Stimulated activated effector memory CD8-positive, alpha-beta T cell treated with anti-CD3 and anti-CD28 coated beads, Interleukin-12 subunit alpha, Interleukin-12 subunit beta, amount 100 ng/mL, for 72 hours (primary cell): Measurements from ENCODE around the gene RGS17.

Source experiments
- ATAC-seq: fragments of 150-1000 bp; cut with Tn5 transposase; 2 replicates; pipeline ENCODE4 v1.10.0; 2021
- DNase-seq, 2 donors: peaks; one replicate each; pipeline ENCODE4 v3.0.0; 2021 to 2022; ENCODE audit warnings: low spot score in 2 of 2
- H3K27ac Mint-ChIP-seq: one replicate; pipeline ENCODE4 v1.8.0; 2022; ENCODE audit warnings: mild to moderate bottlenecking, mixed read lengths
- H3K36me3 Mint-ChIP-seq: one replicate; pipeline ENCODE4 v1.8.0; 2022; ENCODE audit warnings: mild to moderate bottlenecking, mixed read lengths
- H3K4me1 Mint-ChIP-seq: one replicate; pipeline ENCODE4 v1.8.0; 2022; ENCODE audit warnings: mixed read lengths
- H3K4me3 Mint-ChIP-seq: one replicate; pipeline ENCODE4 v1.8.0; 2022; ENCODE audit warnings: mild to moderate bottlenecking, mixed read lengths
- H3K9me3 Mint-ChIP-seq: one replicate; pipeline ENCODE4 v1.8.0; 2022; ENCODE audit warnings: mixed read lengths

Gene RGS17

DNA sequence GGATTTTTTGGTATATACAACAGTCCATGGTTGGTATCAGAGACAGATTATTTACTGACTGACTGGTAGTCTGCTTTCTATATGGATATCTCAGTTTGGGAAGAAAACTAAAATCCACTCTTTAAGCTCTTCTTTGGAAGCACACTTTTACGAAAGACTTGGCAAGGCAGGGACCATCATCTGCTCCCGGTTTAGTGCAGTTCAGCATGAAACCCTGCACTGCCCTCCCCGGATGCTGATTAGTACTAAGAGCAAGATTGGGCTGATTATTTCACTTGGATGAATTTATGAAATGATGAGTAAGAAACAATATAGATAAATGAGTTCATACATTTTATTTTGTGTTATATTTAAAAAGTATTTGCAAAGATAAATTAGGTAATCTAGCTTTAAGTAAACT, 56.3 kb downstream of the RGS17 start:
- no peak overlapping the region for H3K27ac Mint-ChIP-seq
- DNase-seq (no peak), ATAC-seq (no peak)
- no peak overlapping the region for H3K4me3 Mint-ChIP-seq
- no peaks in the 10 kb centered on the region for H3K36me3 Mint-ChIP-seq
- H3K4me1 Mint-ChIP-seq = peaks cover 4% of the 10 kb centered on the region
- no peaks in the 10 kb centered on the region for H3K9me3 Mint-ChIP-seq

DNA sequence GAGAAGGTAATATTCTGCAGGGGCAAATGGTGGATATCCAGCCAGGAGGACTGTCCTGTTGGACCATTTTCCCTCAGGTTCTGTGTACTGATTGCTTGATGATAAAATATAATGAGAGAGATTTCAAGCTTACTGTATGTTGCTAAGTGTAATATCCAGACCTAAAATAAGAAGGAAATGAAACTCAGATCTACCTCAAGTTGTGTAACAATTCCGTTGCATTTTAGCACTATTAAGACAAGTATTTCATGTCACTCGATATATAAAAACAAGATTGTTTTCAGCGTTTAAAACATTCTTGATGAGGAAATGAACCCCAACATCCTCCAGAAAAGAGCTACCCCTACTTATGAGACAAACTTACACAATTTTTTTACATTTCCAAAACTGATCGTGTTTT, 57.2 kb downstream of the RGS17 start:
- ATAC-seq (no peak), DNase-seq (no peak)
- H3K9me3 Mint-ChIP-seq = no peaks in the 10 kb centered on the region
- H3K36me3 Mint-ChIP-seq = no peaks in the 10 kb centered on the region
- no peak overlapping the region for H3K27ac Mint-ChIP-seq
- no peak overlapping the region for H3K4me3 Mint-ChIP-seq
- H3K4me1 Mint-ChIP-seq = peaks cover 5% of the 10 kb centered on the region

DNA sequence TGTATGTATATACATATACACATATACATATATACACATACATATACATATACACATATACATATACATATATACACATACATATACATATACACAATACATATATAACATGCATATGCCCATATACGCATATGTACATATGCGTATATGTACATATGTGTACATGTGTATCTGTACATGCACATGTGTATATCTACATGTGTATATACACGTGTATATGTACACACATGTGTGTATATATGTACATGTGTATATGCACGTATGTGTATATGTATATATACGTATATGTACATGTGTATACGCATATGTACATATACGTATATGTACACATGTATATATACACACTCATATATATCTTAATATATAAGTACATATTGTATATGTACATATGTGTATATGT, 60.3 kb downstream of the RGS17 start:
- H3K4me3 Mint-ChIP-seq = no peak overlapping the region
- H3K4me1 Mint-ChIP-seq = peaks cover 5% of the 10 kb centered on the region
- ATAC-seq (no peak), DNase-seq (no peak)
- no peaks in the 10 kb centered on the region for H3K36me3 Mint-ChIP-seq
- H3K27ac Mint-ChIP-seq = no peak overlapping the region
- H3K9me3 Mint-ChIP-seq = no peaks in the 10 kb centered on the region

DNA sequence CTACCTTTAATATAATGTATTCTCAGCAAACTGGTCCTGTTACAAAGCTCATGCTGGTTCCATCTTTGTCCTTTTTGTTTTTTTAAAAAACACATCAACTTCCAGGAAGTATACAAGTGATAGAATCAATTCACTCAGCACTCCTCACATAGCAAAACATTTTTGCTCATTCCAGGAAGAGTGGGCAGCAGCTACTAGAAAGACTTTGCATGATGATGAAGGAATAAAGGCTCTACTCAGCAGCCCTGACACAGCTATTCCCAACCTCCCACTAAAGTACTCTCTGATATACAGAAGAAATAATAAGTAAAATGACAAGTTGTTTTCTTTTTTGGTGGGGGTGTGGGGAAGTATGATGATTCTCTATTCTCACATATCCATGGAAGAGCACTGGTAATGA, 61.2 kb downstream of the RGS17 start:
- Mint-ChIP-seq H3K4me3 (no peak overlapping the region), H3K4me1 (peaks cover 5% of the 10 kb centered on the region), H3K36me3 (no peaks in the 10 kb centered on the region), H3K27ac (no peak overlapping the region), H3K9me3 (no peaks in the 10 kb centered on the region)
- ATAC-seq = peak; percentile 78
- no peak for DNase-seq

DNA sequence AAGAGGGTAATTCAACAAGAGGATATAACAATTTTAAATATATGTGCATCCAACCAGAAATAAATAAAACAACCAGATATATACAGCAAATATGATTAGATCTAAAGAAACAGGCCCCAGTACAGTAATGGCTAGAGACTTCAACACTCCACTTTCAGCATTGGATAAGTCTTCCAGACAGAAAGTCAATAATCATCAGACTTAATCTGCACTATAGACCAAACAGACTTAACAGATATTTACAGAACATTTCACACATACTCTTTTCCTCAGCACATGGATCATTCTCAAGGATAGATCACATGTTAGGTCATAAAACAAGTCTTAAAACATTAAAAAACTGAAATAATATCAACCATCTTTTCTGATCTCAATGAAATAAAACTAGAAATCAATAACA, 65.9 kb downstream of the RGS17 start:
- Mint-ChIP-seq H3K4me1 (peaks cover 5% of the 10 kb centered on the region), H3K9me3 (peaks cover 7% of the 10 kb centered on the region), H3K36me3 (no peaks in the 10 kb centered on the region), H3K4me3 (no peak overlapping the region), H3K27ac (no peak overlapping the region)
- DNase-seq (no peak), ATAC-seq (no peak)

DNA sequence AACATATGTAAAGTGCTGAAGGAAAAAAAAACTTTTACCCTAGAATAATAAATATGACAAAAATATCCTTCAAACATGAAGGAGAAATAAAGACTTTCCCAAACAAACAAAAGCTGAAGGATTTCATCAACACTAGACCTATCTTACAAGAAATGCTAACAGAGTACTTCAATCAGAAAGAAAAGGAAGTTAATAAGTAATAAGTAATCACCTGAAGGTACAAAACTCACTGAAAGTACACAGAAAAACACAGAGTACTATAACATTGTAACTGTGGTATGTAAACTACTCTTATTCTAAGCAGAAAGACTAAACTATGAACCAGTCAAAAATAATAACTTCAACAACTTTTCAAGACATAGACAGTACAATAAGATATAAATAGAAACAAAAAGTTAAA, 67.1 kb downstream of the RGS17 start:
- Mint-ChIP-seq H3K27ac (no peak overlapping the region), H3K4me3 (no peak overlapping the region), H3K9me3 (peaks cover 7% of the 10 kb centered on the region), H3K4me1 (no peaks in the 10 kb centered on the region), H3K36me3 (no peaks in the 10 kb centered on the region)
- ATAC-seq (no peak), DNase-seq (no peak)

DNA sequence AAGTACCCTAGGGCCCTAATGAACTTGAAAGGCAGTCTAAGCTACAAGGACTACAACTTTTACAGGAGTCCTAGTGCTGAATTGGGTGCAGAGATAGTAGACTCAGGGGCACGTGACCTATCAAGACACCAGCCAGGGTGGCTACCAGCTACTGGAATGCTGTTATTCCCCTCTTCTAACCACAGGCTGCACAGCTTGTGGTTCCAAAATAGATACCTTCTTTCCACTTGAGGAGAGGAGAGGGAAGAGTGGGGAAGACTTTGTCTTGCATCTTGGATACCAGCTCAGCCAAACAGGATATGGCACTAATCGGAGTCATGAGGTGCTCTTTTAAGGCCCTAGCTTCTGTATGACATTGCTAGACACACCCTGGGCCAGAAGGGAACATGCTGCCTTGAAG, 68.6 kb downstream of the RGS17 start:
- Mint-ChIP-seq H3K4me1 (no peaks in the 10 kb centered on the region), H3K4me3 (no peak overlapping the region), H3K27ac (no peak overlapping the region), H3K9me3 (peaks cover 7% of the 10 kb centered on the region), H3K36me3 (no peaks in the 10 kb centered on the region)
- ATAC-seq (no peak), DNase-seq (no peak)

DNA sequence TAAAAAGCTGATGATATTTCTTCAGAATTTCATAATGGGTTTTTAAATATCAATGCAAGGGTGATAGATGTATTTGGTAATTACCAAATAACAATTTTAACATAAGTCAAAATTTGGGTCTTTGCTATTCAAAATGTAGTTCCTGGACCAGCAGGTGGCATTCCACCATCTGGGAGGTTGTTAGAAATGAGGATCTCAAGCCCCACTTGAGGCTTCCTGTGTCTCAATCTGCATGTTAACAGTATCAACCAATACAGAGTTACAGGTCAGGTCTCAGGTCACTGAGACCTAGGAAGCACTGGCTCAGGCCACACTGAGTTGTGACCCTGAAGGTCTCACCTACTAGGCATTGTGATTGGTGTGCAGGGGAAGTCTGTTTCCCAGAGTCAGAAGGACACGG, 71.3 kb downstream of the RGS17 start:
- peaks cover 7% of the 10 kb centered on the region for H3K9me3 Mint-ChIP-seq
- ATAC-seq = no peak
- H3K27ac Mint-ChIP-seq = no peak overlapping the region
- H3K4me3 Mint-ChIP-seq = no peak overlapping the region
- DNase-seq = no peak
- H3K4me1 Mint-ChIP-seq = no peaks in the 10 kb centered on the region
- no peaks in the 10 kb centered on the region for H3K36me3 Mint-ChIP-seq

DNA sequence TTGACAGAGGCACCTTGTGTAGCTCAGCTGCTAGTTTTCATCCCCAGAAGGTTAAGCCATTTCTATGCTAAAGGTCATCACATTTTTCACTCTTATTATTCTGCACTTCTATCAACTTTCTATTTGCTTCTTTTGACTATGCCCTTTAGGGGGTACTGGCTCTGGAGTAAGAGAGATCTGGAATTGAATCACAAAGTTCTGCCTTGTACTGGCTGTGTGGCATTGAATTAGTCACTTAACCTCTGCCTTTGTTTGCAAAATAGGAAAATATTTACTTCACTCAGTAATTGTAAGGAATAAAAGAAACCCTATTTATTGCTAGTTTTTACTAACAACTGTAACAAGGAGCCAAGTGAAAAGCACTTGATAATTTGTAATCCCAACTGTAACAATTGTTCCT, 71.8 kb downstream of the RGS17 start:
- no peaks in the 10 kb centered on the region for H3K4me1 Mint-ChIP-seq
- H3K9me3 Mint-ChIP-seq = peaks cover 7% of the 10 kb centered on the region
- ATAC-seq = peak; percentile 40
- H3K36me3 Mint-ChIP-seq = no peaks in the 10 kb centered on the region
- no peak overlapping the region for H3K27ac Mint-ChIP-seq
- H3K4me3 Mint-ChIP-seq = no peak overlapping the region
- DNase-seq = no peak

DNA sequence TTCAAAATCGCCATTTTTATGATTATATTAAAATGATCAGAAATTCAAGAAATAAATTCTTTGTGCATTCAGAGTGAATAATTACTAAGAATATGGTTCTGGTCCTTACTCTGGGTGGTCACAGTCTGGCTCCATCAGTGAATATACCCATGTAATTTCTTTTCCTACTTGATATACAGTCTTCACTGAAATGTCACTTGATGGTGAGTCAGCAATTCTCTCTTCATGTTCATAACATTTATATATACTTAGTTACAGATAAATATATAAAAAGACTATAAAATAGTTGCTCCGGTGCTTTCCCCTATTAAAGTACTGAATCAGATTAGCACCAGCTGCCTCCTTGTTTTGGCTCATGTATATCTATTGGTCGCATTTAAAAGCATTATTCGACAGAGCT, 72.2 kb downstream of the RGS17 start:
- Mint-ChIP-seq H3K4me3 (no peak overlapping the region), H3K9me3 (peaks cover 7% of the 10 kb centered on the region), H3K4me1 (no peaks in the 10 kb centered on the region), H3K27ac (no peak overlapping the region), H3K36me3 (no peaks in the 10 kb centered on the region)
- DNase-seq (no peak), ATAC-seq (no peak)

DNA sequence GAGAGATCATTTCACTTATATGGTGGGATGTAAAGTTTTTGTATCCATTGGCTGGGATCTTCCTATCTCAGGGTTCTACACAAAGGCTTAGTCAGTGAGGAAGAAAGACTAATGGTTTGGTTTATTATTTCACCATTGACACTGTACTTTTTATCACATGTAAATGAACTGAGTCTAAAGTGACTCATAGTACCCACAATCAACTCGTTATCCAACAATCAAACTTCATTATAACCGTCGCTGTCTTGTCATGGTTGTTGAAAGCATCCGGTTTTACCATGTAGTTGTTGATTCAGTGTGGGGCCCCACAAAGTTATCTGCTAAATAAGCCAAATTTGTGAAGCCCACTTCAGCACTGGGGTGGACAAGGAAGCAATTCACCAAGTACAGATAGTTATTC, 72.8 kb downstream of the RGS17 start:
- Mint-ChIP-seq H3K27ac (no peak overlapping the region), H3K4me1 (no peaks in the 10 kb centered on the region), H3K4me3 (no peak overlapping the region), H3K36me3 (no peaks in the 10 kb centered on the region), H3K9me3 (peaks cover 4% of the 10 kb centered on the region)
- ATAC-seq (peak; percentile 39), DNase-seq (no peak)

DNA sequence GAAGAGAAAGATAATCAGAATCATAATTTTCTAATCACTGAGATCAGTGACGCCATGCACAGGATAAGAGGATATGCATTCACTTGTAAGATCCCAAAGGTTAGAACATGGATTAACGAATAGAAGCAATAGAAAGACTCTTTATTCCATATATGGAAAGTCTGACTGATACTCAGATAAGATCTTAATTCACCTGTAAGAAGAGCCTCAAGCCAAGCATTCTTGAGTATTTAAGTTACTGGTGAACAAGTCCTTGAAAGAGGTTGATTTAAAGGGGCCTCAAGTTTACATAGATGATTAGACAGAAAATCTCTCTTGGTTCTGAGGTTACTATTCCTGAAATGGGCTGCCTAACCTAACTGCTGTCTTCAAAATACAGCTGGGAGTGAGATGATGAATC, 74.8 kb downstream of the RGS17 start:
- no peak overlapping the region for H3K27ac Mint-ChIP-seq
- no peak for ATAC-seq
- H3K9me3 Mint-ChIP-seq = no peaks in the 10 kb centered on the region
- no peaks in the 10 kb centered on the region for H3K36me3 Mint-ChIP-seq
- no peak overlapping the region for H3K4me3 Mint-ChIP-seq
- no peaks in the 10 kb centered on the region for H3K4me1 Mint-ChIP-seq
- DNase-seq = no peak

DNA sequence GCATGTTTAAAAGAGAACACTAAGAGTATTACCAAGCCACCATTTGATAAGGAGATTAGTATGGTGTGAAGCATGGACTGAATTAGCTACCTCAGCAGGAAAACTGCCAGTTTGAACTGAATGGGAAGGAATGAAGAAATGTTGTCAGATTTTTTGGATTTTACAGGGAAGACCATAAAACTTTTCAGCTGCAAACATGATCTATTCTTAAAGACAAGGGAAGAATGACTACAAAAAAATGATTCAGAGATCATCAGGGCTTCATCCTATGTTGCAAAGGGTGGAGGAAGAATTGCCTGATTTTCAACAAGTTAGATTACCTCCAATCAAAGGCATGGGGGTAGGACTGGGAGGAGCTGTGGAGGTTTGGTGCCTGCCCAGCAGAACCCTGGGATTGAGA, 79.3 kb downstream of the RGS17 start:
- ATAC-seq = no peak
- H3K36me3 Mint-ChIP-seq = no peaks in the 10 kb centered on the region
- H3K4me3 Mint-ChIP-seq = no peak overlapping the region

DNA sequence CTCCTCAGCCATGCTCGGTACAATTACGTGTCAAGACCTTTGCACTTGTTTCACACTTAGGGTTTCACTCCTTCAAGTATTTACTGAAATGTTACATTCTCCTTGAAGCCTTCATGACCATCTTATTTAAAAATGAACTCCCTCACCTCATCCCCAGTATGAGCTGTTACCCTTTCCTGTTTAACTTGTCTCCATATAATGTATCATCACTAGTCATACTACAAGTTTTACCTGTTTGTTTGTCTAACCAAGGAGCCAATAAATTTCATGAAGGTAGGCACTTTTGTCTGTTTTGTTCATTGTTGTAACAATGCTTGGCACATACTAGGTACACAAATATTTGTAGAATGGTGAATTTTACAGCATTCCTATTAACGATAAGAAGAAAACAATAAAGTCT, 82.5 kb downstream of the RGS17 start:
- H3K4me1 Mint-ChIP-seq = no peaks in the 10 kb centered on the region
- ATAC-seq (no peak), DNase-seq (no peak)
- H3K27ac Mint-ChIP-seq = no peak overlapping the region
- H3K4me3 Mint-ChIP-seq = no peak overlapping the region
- H3K36me3 Mint-ChIP-seq = no peaks in the 10 kb centered on the region
- peaks cover 5% of the 10 kb centered on the region for H3K9me3 Mint-ChIP-seq

More for the DNA sequence above, 79.3 kb downstream of the RGS17 start:
- Mint-ChIP-seq H3K27ac (no peak overlapping the region), H3K9me3 (peaks cover 5% of the 10 kb centered on the region), H3K4me1 (no peaks in the 10 kb centered on the region)
- DNase-seq = no peak

DNA sequence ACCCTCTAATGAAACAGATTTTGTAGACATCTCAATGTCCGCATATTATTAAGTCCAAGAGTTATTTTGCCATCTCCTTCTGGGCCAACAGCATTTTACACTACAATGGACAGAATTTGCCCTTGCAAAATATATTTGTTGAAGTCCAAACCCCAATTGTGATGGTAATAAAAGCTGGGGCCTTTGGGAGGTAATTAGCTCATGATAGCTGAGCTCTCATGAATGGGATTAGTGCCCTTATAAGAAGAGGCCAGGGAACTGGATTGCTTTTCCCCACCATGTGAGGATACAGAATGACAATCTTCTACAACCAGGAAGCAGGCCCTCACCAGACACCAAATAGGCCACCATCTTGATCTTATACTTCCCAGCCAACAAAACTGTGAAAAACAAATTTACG, 83.7 kb downstream of the RGS17 start:
- H3K27ac Mint-ChIP-seq = no peak overlapping the region
- no peaks in the 10 kb centered on the region for H3K4me1 Mint-ChIP-seq
- no peak for DNase-seq
- H3K36me3 Mint-ChIP-seq = no peaks in the 10 kb centered on the region
- no peak for ATAC-seq
- no peak overlapping the region for H3K4me3 Mint-ChIP-seq
- peaks cover 5% of the 10 kb centered on the region for H3K9me3 Mint-ChIP-seq

DNA sequence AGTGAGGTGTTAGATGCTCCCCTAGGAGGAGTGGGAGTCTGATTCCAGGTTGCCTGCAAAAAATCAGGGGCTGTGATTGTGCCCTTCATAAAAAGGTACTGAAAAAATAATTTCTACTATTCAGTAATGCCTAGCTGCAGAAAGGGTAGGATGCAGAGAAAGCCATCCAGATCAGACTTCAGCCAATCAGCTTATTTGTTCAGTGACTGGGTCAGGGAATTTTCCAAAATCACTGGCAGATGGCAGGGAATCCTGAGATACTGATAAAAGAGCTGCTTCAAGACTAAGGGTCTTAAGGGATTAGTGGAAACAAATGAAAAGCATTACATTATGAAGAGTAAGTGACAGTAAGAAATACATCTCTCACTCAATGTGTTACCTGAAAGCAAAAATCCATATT, 85.8 kb downstream of the RGS17 start:
- no peak for DNase-seq
- ATAC-seq = no peak
- Mint-ChIP-seq H3K9me3 (peaks cover 5% of the 10 kb centered on the region), H3K4me1 (no peaks in the 10 kb centered on the region), H3K4me3 (no peak overlapping the region), H3K27ac (no peak overlapping the region), H3K36me3 (no peaks in the 10 kb centered on the region)

DNA sequence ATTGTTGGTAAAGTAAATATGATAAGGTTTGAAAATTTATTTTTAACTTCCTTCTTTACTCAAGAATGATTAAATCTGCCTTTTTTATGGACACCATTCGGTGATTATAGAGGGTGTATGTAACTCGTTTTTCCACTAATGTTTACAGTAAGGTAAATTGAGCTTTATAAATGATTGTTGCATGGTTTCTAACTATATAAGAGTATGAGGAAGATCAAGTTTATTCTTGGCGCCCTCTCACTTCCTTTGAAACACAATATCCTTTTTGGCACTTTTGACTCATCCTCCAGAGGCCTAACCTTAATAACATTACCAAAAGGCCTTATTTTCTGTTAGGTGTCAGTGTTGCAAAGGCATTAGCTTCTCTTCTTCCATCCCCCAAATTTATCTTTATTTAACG, 86.8 kb downstream of the RGS17 start:
- ATAC-seq = no peak
- no peak for DNase-seq
- Mint-ChIP-seq H3K4me1 (no peaks in the 10 kb centered on the region), H3K9me3 (peaks cover 5% of the 10 kb centered on the region), H3K36me3 (no peaks in the 10 kb centered on the region), H3K4me3 (no peak overlapping the region), H3K27ac (no peak overlapping the region)
